Liver (tissue), 9 donors: Measurements from ENCODE around the gene LRRC45. TPM values are rescaled to one million over a fixed set of nuclear protein-coding genes. Genes with fewer than 3 reads are reported as not detected.

ENCODE experiments used
- DNase-seq: peaks from one replicate; pipeline ENCODE4 v3.0.0-alpha.2; 2017; ENCODE audit warnings: low spot score
- H3K27ac ChIP-seq, 2 donors: one replicate each; pipeline ENCODE4 v1.7.0; 2013; ENCODE audit warnings: inconsistent platforms in 2 of 2, low read length in 2 of 2, control low read depth in 1 of 2, low read depth in 1 of 2, mild to moderate bottlenecking in 1 of 2
- H3K27me3 ChIP-seq, 4 donors: one replicate each; pipeline versions ENCODE4 v1.6.1 to v1.7.0; 2013; ENCODE audit warnings: low read length in 3 of 4, inconsistent platforms in 1 of 4, mild to moderate bottlenecking in 1 of 4, moderate library complexity in 1 of 4; ENCODE audit not compliant: control insufficient read depth in 4 of 4, insufficient read depth in 4 of 4
- H3K36me3 ChIP-seq, 4 donors: one replicate each; pipeline versions ENCODE4 v1.6.1 to v1.7.0; 2013; ENCODE audit warnings: low read length in 3 of 4, mild to moderate bottlenecking in 3 of 4, low read depth in 1 of 4, moderate library complexity in 1 of 4; ENCODE audit not compliant: control insufficient read depth in 4 of 4, insufficient read depth in 3 of 4
- H3K4me1 ChIP-seq, 4 donors: one replicate each; pipeline versions ENCODE4 v1.6.1 to v1.7.0; 2013; ENCODE audit warnings: low read length in 3 of 4, mild to moderate bottlenecking in 3 of 4, moderate library complexity in 1 of 4; ENCODE audit not compliant: control insufficient read depth in 4 of 4, insufficient read depth in 4 of 4
- H3K4me3 ChIP-seq, 3 donors: one replicate each; pipeline versions ENCODE4 v1.6.1 to v1.7.0; 2013; ENCODE audit warnings: low read length in 3 of 3, control low read depth in 1 of 3, low read depth in 1 of 3, mild to moderate bottlenecking in 1 of 3
- H3K9ac ChIP-seq, 2 donors: one replicate each; pipeline ENCODE4 v1.7.0; 2013; ENCODE audit warnings: low read length in 2 of 2, mild to moderate bottlenecking in 2 of 2, moderate library complexity in 2 of 2, control low read depth in 1 of 2, low read depth in 1 of 2
- H3K9me3 ChIP-seq, 4 donors: one replicate each; pipeline versions ENCODE4 v1.6.1 to v1.7.0; 2013; ENCODE audit warnings: low read length in 3 of 4; ENCODE audit not compliant: control insufficient read depth in 4 of 4
- FOXA2 ChIP-seq: IDR thresholded peaks from 2 replicates; pipeline ENCODE4 v1.6.1; 2016; ENCODE audit warnings: antibody characterized with exemption
- HNF4A ChIP-seq, 2 donors: conservative IDR thresholded peaks; 2 replicates each; pipeline ENCODE4 v1.6.1; 2016; ENCODE audit warnings: antibody characterized with exemption in 2 of 2, mild to moderate bottlenecking in 2 of 2
- HNF4G ChIP-seq: IDR thresholded peaks from 2 replicates; pipeline ENCODE4 v1.6.1; 2016; ENCODE audit warnings: antibody characterized with exemption
- JUND ChIP-seq, 2 donors: IDR thresholded peaks; 2 replicates each; pipeline ENCODE4 v1.6.1; 2016; ENCODE audit warnings: antibody characterized with exemption in 2 of 2
- MAX ChIP-seq: IDR thresholded peaks from 2 replicates; pipeline ENCODE4 v1.6.1; 2016; ENCODE audit warnings: antibody characterized with exemption
- REST ChIP-seq: IDR thresholded peaks from 2 replicates; pipeline ENCODE4 v1.6.1; 2016; ENCODE audit warnings: antibody characterized with exemption, mild to moderate bottlenecking
- SP1 ChIP-seq: IDR thresholded peaks from 2 replicates; pipeline ENCODE4 v1.6.1; 2018; ENCODE audit warnings: antibody characterized with exemption, mild to moderate bottlenecking
- WGBS: extraction: QIAGEN DNeasy Blood & Tissue Kit; methylation state at CpG from one replicate; pipeline ENCODE4 v1.1.7; 2013; 5-methylcytosine and 5-hydroxymethylcytosine counted together
- polyA plus RNA-seq, 2 donors: library from polyadenylated mRNA; stranded (reverse) in 1 of 2; unstranded in 1 of 2; fragments of 200-250 nt in 1 of 2; fragments of >200 nt in 1 of 2; fragmentation: Nextera tagmentation in 1 of 2; extraction: Ambion mirVana in 1 of 2; gene quantifications; one replicate each; pipeline versions ENCODE4 v1.2.1 to v1.2.3, GENCODE V29; 2013 to 2015
- total RNA-seq, 2 donors: library from RNA; depleted of rRNA; stranded (reverse); fragments of >200 nt; gene quantifications; one replicate each; pipeline ENCODE4 v1.2.3, GENCODE V29; 2014
- donor health status: healthy.
- donor health status: healthy.
- donor health status: healthy.
- donor health status: healthy.
- donor health status: healthy.

LRRC45 gene
- total and polyA plus RNA-seq, 4 donors: 4.0 to 14.1 (median 7.0) TPM

- TF ChIP-seq REST: no peak
Observed at GRCh38 chr17:82007495-82008257, 15.4 kb upstream of the LRRC45 start (continued).

GRCh38 chr17:82008258-82008940, 14.7 kb upstream of the LRRC45 start:
- TF ChIP-seq HNF4G (no peak), MAX (no peak), HNF4A (conservative IDR thresholded peaks at IDR 0.05) (no peak), JUND (IDR thresholded peaks at IDR 0.05) (no peak), REST (no peak), SP1 (no peak)
- Histone ChIP-seq H3K4me3 (no peak overlapping the region), H3K36me3 (peaks cover 0 to 9% (median 4%) of the 10 kb centered on the region in 4 donors), H3K9me3 (no peaks in the 10 kb centered on the region), H3K4me1 (no peaks in the 10 kb centered on the region), H3K9ac (no peak overlapping the region), H3K27ac (no peak overlapping the region), H3K27me3 (no peaks in the 10 kb centered on the region)
- no peak for DNase-seq
- 95% methylated on average over 26 of the region's 26 CpGs for WGBS

- no peak overlapping the region for H3K9ac ChIP-seq
- H3K27me3 ChIP-seq: no peaks in the 10 kb centered on the region
- 90% methylated on average over 28 of the region's 28 CpGs for WGBS
- H3K4me1 ChIP-seq: no peaks in the 10 kb centered on the region
- H3K27ac ChIP-seq: no peak overlapping the region
- no peak for DNase-seq
- H3K9me3 ChIP-seq: no peaks in the 10 kb centered on the region
- TF ChIP-seq FOXA2 (no peak), REST (no peak)
- no peak overlapping the region for H3K4me3 ChIP-seq
- H3K36me3 ChIP-seq: peaks cover 0 to 9% (median 3%) of the 10 kb centered on the region in 4 donors
Observed at GRCh38 chr17:82008941-82009405, 14.1 kb upstream of the LRRC45 start.
